ENCODE data around the gene RAB13.

RAB13 gene

DNA sequence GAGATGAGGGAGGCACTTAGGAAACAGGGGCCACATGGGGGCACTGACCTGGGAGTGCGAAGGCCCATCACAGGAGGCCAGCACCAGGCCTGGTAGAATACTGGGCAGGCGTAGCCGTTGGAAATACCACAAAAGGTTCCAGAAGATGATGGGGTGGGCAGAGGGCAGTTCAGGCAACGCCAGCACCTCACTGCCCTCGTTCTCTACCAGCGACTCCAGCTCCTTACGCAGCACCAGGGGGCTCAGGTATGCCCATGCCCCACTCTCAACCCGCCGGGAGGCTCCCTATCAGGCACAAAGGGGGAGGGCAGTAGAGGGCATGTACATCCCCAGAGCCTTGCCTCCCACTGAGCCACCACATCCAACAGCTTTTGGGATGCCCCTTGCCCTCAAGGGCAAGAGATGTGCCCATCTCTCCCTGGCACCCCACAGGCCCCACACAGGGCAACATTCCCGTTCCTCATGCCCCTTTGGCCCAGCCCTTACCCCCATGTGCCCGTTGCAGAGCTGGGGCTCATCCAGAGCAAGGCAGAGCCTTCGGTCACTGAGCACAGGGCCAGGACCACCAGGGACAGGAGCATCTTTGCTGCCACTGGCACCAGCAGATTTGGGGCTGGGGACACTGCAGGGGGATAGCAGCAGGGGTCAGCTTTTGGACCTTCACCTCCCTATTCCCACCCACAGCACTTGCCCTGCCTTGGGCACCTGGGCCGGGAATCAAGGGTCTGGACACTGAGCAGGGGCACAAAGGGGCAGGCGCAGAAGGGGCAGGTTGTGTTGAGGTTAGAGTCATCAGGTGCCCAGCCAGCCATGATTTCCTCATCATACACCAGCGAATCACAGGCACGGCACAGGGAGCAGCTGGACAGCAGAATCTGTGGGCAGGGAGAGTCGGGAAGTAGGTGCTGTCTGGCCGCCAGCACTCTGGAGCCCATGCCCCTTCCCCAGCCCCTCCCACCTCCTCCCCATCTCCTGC is 53.7 kb downstream of the RAB13 start:
- no peak for DNase-seq

Measured in suppressor macrophage treated with lipopolysaccharide for 4 hours (primary cell).